Measurements from ENCODE around the gene TRNP1.
"Not testable (repeated sequence)": the region's sequence is repeated elsewhere in the genome, so short reads cannot be mapped to it uniquely, and the experiment has no call there.

The TRNP1 gene, protein sequence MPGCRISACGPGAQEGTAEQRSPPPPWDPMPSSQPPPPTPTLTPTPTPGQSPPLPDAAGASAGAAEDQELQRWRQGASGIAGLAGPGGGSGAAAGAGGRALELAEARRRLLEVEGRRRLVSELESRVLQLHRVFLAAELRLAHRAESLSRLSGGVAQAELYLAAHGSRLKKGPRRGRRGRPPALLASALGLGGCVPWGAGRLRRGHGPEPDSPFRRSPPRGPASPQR

DNA sequence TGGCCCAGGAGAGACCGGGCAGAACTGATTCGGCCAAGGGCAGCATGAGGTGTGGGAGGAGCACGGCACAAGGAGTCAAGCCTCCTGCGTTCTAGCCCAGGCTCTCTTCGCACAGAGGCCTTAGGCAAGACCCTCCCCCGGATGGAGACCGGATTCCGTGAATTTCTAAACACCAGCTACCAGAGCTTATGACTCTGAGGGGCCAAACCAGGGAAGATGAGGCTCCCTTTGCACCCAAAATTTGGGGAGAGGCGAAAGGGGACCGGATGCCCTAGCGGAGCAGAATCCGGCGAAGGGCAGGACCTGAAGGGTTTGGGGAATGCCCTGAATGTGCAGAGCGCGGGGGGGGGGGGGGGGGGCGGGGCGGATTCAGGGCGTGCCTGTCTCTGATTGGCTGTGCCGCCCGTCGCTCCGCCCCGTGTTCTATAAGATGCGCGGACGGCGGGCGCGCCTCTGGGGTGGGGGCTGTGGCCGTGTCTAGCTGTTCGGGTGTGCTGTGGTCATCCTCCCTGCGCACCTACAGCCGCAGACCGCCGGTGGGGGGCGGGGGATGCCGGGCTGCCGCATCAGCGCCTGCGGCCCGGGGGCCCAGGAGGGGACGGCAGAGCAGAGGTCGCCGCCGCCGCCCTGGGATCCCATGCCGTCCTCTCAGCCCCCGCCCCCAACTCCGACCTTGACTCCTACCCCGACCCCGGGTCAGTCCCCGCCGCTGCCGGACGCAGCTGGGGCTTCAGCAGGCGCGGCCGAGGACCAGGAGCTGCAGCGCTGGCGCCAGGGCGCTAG is at the start of gene TRNP1:
TRNP1 (plus strand) TSS at position 456 of the 783 bp plus-strand sequence; CDS start at position 551, 95 bp downstream.
- DNase-seq: no peak

DNA sequence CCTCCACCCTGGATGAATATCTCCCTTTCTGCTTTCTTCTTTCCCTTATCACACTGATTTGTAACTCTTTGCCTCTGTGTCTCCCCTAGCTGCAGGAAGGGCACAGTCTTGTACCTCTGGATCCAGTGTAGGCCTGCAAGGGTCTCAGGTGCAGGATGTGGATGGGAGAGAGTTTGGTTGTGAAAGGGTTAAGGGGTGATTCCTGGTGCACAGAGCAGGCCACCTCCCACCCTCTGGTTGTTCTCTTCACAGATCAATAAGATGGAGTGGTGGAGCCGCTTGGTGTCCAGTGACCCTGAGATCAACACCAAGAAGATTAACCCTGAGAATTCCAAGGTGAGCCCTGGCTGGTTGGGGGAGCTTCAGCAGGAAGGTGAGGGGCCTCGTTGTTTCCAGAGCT is 48.4 kb upstream of the TRNP1 start:
- no peak for DNase-seq

DNA sequence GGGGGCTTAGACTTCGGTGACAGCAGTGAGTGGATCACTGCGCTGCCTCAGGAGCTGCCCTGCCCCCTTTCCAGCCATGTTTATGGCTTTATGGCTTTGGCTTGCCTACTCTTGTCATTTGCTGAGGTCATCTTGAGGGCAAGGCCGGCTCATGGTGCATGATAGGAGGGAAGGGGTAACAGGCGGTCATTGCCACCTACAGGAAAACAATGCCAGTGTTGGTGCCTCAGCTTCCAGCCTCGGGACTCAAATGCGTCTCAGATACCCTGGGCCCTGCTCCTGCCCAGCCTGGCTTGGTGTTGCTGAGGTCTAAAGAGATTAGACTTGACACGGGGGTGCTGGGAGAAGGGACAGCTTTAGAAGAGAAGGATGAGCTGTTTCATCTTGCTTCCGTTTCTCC is 47.8 kb upstream of the TRNP1 start:
- DNase-seq: no peak

DNA sequence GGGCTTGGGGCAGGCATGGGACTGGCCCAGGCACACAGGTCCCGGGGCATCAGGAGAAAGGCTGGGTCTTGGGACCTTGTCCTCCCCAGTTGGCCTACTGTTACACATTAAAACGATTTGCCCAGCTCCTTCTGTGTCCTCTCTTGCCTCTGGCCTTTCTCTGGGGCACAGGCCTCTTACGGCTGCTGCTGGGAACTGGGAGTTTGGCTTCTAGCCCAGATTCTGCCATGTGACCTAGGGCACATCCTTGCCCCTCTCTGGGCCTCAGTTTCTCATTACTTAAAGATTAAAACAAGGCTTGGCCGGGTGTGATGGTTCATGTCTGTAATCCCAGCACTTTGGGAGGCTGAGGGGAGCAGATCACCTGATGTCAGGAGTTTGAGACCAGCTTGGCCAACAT is 47.2 kb upstream of the TRNP1 start:
- DNase-seq: no peak

DNA sequence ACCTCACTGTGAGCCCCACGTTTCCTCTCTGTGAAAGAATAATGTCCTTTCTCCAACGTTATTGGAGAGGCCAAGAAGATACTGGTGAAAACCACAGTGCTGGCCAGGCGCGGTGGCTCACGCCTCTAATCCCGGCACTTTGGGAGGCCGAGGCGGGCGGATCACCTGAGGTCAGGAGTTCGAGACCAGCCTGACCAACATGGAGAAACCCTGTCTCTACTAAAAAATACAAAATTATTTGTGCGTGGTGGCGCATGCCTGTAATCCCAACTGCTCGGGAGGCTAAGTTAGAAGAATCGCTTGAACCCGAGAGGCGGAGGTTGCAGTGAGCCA is 44.8 kb upstream of the TRNP1 start:
- DNase-seq: not testable (repeated sequence)

DNA sequence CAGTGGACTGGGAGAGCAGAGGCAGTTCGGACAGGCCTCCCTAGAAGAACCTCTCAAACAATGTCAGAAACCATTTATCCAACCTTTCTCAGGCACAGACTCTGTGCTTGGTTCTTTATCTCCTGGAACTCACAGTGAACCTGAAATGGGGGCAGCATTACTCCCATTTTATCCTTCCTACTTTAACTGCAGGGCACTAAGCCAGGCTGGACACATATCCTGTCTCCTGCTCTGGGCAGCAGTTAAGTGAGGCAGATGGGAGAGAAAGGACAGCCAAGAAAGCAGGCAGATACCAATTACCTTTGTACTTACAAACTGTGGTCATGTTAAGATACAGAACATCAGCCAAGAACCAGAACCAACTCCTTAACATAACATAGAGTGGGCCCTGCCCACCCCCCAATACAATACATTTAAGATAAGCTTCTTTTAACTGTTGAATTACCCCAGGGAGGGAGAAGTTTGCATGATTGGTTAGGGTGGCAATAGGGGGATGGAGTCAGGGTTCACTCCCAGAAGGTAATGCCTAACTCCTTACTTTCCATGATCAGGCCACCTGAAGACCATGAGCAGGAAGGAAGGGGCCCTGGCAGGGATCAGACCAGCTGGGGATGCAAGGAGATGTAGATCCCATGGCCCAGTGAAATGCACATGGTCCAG is 44.1 kb upstream of the TRNP1 start:
- DNase-seq: no peak

DNA sequence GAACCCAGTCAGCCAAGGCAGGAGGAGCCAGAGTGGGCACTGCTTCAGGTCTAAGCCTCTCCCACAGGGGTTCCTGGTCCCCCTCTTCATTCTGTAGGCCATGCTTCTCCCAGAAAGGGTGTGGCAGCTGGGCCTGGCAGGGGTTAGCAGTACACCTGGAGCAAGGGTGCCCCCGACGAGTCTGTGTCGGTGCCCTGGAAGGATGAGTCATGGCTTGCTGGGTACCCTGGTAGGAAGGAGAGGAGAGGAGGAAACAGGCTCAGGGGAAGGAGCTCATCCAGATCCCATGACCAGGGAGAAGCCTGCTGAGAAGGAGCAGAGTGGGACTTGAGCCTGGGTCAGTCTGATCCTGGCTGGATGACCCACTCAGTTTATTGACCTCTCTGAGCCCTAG is 43.6 kb upstream of the TRNP1 start:
- DNase-seq: no peak

DNA sequence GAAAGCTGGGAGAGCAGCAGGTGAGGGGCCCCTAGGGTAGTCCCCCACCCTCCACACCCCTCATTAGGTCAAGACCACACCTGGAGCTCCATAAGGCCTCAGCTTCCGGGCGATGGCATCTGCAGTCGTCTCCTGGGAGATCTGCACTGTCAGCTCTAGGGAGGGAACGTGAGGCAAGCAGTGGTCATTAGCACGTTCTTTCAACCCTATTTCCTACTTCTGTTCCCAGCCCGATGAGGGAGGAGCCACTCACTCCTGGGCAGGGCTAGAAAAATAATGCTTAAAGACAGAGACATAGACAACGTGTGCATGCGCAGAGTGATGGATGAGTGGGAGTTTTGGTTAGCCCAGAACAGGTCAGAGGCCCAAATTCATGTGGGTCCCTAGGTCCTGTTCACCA is 42.9 kb upstream of the TRNP1 start:
- DNase-seq: no peak

DNA sequence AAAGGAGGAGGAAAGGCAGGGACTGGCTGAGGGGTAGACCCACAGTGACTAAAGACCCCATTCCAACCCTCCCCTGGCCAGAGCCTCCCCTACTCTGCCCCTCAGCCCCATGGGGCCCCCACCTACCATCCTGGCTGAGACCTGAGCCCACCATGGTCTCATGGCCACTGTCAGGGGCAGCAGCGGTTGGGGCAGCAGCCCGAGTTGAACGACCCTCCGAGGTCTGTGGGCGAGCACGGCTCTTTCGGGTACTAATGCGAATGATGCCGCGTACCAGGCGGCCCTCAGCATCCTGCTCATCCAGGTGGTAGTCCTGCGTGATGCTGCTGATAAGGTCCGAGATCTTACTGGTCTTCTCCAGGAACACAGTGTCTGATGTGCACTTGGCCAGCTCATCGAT is 42.3 kb upstream of the TRNP1 start:
- no peak for DNase-seq

DNA sequence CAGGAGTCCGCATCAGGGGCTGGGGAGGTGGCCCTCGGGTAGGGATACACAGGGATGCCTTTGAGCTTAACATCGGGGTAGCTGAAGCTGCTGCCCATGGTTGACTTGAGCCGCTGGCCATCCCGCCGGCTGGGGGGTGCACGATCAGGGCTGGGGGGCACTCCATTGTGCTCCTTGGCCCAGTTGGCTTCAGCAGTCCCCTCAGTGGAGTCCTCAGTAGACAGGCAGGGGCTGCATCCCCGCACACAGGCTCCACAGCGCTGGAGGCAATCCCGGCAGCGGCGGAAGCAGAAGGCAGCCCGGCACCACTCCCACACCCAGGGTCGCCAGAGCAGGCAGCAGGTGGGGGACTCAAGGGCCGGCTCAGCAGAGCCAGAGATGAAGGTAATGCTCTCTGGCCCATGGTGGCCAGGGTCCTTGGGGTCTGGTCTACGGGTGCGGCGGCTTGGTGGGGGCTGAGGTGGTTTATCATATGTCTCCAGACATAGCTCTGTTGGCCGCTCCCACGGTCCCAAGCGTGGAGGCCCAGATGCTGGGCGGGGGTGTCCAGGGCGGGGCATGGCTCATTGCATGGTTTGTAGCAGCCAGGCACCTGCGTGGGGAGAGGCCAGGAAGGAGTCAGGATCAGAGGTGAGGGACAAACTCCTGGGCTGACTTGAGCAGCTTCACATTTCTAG is 41.5 kb upstream of the TRNP1 start:
- no peak for DNase-seq

DNA sequence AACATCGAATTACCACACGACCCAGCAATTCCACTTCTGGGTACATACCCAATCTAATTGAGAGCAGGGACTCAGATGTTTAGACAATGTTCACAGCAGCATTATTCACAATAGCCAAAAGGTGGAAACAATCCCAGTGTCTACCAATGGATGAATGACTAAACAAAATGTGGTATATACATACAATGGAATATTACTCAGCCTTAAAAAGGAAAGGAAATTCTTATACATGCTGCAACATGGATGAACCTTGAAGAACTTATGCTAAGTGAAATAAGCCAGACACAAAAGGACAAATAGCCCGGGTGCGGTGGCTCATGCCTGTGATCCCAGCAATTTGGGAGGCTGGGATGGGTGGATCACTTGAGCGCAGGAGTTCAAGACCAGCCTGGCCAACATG is 40.1 kb upstream of the TRNP1 start:
- DNase-seq: no peak

DNA sequence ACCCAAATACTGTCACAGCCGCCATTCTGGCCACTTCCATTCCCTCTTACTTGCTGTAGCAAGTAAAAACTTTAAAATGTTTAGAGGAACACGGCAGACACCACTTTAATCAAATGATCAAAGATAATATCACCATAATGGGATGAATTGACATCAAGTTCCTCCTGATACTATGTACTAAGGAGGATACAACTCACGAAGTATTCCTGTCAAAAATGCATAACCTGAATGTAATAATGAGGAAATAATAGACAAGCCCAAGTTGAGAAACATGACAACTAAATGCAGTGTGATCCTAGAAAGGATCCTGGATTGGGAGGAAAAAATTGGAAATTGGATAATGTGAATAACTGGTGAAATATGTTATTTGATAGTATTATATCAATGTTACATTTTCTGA is 37.2 kb upstream of the TRNP1 start:
- no peak for DNase-seq

DNA sequence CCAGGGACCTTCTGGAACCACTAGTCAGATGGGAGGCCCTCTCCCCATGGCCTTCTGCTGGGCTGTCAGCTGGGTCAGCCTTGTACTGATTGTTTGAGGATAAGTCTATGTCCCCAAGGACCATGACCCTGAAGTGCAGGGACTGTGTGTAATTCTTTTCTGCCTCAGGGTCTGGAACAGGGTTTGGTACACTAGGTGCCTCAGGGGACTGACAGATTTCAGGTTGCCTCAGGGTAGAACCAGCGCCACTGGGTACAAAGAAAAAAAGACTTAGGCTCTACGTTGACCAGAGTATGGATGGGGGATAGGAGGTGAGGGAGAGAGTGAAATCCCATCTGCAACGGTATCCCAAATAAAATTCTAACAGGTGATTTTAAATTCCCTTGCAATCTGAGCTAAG is 36.2 kb upstream of the TRNP1 start:
- no peak for DNase-seq

DNA sequence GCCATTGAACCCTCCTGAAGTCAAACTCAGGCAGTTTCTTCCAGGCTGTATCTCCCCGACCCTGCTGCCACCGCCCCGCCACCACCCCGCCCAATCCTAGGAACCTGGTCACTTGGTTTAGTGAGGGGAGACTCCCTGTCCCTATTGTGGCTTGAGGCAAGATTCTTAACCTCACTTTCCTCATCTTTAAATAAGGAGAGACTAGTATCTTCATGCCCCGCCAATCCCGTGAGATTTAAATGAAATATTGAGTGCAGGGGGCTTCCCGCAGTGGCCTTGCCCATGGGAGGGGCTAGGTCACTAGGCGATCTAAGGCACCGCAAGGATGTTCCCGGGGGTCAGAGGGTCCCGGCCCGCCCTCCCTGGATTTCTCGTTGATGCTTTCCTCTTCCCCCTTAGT is 34.2 kb upstream of the TRNP1 start:
- DNase-seq: no peak

DNA sequence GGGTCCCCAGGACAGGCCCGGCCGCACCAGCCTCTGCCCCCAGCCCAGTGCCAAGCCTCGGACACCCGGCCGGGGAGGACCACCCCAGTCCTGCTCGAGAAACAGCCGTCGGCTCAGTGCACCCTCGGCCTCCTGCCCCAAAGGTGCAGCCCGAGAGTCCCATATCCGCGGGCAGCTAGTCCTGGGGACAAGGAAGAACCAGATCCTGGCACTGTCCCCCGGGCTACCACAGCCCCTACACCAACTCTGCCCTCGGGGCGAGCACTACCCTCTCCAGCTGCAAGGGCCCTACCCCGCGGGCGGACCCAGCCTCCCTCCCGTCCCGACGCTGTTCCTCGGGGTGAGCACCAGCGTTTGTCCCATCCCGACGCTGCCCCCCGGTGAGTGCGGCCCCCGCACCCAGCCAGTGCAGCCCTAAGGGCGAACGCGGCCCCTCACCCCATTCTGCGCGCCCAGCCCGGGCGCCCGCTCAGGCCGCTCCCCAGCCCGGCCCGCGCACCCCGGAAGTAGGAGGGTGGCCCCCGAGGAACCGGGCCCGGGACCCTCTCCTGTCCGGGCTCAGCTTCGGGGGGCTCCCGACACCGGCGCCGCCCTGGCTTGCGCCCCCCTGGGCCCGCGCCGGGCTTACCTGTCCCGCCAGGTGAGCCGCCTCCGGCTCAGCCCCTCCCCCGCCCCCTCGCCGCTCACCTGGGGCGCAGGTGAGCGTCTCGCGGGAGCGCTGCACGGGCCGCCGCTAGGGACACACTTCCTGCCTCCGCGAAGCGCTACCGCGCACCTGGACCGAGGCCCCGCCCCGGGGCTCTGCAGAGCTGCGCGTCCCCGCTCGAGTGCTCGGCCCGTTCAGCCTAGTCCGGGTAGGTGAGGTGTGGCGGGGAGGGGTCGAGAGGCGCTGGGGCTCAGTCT is 33.5 kb upstream of the TRNP1 start, which contains the start of gene KDF1:
KDF1 (minus strand) TSS at position 747 of the 903 bp plus-strand sequence. CDS start 8,088 bp downstream, outside the sequence.
- DNase-seq: no peak

DNA sequence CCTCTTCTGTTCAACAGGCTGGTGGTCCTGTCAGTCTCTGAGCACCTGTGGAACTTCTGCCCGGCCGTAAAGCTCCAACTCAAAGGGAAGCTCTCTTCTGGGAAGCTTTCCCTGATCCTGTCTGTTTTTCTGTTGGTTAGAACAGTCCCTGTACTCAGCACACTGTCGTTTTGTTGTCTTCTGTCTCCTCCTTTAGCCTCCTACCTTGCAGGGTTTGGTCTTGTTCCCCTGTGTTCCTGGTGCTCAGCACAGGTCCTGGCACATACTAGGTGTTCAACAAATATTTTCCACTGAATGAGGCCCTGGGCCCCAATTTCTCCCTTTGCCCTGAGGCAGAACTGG is 32.9 kb upstream of the TRNP1 start:
- no peak for DNase-seq

DNA sequence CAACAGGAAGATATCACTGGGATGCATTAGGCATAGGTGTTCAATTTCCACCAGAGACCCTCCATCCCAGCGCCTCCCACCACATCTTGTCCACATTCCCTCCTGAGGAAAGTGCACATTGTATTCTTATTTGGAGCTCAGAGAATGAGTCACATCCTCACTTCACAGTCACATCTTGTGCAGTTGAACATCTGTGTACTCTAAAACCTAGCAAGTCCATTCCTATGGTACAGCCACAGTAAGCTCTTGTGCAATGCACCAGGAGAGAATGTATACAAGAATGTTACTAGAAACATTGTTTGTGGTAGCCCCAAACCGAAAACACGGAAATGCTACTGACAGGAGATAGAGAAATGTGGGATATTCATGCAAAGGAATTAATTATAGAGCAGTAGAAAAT is 31.7 kb upstream of the TRNP1 start:
- no peak for DNase-seq

DNA sequence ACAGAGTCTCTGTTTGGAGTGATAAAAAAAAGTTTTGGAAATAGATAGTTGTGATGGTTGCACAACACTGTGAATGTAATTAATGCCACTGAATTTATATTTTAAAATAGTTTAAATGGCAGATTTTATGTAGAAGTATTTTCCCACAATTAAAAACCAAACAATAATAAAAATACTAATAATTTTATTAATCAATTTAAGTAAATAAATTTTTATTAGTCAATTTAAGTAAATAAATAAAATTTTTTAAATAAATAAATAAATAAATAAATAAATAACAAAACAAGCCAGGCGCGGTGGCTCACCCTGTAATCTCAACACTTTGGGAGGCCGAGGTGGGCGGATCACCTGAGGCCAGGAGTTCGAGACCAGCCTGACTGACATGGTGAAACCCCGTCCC is 28.3 kb upstream of the TRNP1 start:
- DNase-seq: no peak

DNA sequence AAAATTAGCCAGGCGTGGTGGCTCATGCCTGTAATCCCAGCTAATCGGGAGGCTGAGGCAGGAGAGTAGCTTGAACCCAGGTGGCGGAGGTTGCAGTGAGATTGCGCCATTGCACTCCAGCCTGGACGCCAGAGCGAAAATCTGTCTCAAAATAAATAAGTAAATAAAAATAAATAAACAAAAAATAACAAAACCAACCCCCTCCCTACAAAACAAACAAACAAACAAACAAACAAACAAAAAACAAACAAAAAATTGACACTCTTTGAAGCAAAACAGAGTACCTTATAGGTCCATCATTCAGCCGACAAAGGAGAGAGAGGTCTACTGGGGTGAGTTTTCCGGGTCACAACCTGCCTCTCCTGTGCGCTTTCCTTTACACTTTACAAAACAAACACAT is 27.9 kb upstream of the TRNP1 start:
- no peak for DNase-seq

DNA sequence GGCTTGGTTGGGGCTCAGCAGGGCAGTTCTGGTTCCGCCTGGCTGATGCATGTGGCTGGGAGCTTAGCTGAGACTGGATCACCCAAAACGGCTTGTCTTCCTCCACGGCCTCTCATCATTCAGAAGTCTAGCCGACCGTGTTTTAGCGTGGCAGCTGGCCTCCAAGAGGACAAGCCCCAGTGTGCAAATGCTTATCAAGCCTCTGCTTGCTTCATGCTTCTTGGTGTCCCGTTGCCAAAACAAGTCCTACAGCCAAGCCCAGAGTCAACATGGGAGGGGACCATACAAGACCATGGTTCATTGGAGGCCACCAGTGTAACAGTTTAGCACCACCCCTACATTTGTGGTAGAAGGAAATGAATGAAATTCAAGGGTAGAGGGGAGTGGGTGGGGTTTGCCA is 22.7 kb upstream of the TRNP1 start:
- no peak for DNase-seq

DNA sequence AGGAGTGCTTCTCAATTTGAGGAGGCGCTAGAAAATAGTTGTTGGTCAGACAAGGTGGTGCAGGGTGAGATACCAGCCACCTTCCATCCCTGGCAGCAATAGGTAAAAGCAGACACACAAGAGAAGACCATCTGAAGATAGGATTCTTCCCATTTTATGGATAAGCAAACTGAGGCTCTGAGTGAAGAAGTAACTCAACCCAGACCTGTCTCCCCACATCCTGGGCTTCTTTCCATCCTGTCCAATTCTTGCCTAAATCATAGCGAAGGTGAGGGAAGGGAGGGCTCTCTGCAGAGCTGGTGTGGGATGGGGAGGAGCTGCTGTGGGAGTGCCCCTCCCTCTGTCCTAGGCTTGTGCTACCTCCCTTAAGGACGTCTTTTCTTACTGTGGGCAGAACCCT is 21.9 kb upstream of the TRNP1 start:
- no peak for DNase-seq

DNA sequence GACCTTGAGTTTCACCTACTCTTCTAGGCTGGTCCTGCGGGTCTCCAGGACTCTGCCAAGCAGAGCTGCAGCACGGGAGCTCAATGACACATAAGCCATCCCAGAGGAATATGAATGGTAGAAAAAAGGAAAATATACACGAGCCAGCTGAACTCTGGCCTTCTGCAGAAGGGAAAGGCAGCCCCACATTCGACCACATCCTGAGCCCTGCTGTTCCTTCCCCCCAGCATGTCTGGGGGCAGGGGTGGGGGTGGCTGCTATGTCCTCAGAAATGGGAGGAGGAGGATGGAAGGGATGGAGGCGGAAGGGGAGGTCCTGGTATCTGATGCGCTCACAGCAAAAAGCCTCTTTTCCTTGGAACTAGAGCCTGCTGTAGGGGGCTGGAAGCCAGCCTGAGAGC is 21.1 kb upstream of the TRNP1 start:
- DNase-seq: no peak

DNA sequence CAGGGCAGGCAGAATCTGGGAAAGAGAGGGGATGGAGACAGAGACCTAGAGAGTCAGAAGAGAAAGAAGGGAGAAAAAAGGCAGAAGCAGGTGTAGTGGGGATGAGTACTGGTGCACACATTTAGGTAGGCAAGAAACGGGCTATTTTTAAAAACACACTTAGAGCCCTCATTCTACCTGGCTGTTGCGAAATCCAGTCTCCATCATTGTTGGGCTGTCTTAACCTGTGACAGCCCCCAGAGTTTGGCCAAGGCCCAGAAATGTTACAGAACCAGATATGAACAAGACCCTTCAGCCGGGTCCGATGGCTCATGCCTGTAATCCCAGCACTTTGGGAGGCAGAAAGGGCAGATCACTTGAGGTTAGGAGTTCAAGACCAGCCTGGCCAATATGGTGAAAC is 20.7 kb upstream of the TRNP1 start:
- no peak for DNase-seq
